ENCODE data around the gene PLCL2.

The PLCL2 gene

GRCh38 chr3:16909802-16910201, 25.0 kb downstream of the PLCL2 start:
- TF ChIP-seq ZFX (IDR thresholded peaks at IDR 0.05; ENCODE audit: borderline replicate concordance) = no peak
- TF ChIP-seq, protein P1, sequence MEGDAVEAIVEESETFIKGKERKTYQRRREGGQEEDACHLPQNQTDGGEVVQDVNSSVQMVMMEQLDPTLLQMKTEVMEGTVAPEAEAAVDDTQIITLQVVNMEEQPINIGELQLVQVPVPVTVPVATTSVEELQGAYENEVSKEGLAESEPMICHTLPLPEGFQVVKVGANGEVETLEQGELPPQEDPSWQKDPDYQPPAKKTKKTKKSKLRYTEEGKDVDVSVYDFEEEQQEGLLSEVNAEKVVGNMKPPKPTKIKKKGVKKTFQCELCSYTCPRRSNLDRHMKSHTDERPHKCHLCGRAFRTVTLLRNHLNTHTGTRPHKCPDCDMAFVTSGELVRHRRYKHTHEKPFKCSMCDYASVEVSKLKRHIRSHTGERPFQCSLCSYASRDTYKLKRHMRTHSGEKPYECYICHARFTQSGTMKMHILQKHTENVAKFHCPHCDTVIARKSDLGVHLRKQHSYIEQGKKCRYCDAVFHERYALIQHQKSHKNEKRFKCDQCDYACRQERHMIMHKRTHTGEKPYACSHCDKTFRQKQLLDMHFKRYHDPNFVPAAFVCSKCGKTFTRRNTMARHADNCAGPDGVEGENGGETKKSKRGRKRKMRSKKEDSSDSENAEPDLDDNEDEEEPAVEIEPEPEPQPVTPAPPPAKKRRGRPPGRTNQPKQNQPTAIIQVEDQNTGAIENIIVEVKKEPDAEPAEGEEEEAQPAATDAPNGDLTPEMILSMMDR (IDR thresholded peaks at IDR 0.05) = no peak
- H3K27ac ChIP-seq = no peak overlapping the region

DNA sequence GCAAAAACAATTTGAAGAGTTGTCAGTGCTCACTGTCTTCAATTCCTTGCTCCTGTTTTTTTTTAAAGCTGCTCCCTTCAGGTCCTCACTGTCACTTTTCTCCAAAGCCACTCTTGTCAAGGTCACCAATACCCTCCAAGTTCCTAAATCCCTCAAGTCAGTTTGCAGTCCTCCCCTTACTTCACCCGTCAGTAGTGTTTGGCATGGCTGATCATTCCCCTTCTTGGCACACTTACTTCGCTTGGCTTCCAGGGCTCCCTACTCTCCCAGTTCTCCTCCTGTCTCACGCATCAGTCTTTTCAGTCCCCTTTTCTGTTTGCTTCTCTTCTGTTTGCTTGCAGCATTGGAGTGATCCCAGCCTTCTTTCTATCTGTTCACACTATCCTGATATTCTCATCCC, 25.5 kb downstream of the PLCL2 start:
- H3K27ac ChIP-seq = no peak overlapping the region
- no peak for TF ChIP-seq ZFX (IDR thresholded peaks at IDR 0.05; ENCODE audit: borderline replicate concordance)
- TF ChIP-seq, protein P1 (IDR thresholded peaks at IDR 0.05) = no peak

DNA sequence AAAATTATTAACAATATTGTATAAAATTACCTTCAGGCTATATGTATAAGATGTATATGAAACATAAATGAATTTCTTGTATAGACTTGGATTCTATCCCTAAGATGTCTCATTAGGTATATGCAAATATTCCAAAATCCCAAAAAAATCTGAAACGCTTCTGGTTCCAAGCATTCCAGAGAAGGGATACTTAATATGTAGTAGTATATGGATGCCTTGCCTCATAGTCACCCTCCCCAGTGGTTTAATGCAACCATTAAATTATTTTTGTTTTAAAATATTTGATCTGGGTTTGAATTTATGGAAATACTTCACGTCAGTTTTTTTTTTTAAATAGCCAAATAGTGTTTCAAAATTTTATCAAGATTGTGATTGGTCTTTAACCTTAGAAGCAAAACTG, 27.2 kb downstream of the PLCL2 start:
- TF ChIP-seq ZFX (IDR thresholded peaks at IDR 0.05; ENCODE audit: borderline replicate concordance) = no peak
- TF ChIP-seq, protein P1 (IDR thresholded peaks at IDR 0.05) = no peak
- H3K27ac ChIP-seq = no peak overlapping the region

DNA sequence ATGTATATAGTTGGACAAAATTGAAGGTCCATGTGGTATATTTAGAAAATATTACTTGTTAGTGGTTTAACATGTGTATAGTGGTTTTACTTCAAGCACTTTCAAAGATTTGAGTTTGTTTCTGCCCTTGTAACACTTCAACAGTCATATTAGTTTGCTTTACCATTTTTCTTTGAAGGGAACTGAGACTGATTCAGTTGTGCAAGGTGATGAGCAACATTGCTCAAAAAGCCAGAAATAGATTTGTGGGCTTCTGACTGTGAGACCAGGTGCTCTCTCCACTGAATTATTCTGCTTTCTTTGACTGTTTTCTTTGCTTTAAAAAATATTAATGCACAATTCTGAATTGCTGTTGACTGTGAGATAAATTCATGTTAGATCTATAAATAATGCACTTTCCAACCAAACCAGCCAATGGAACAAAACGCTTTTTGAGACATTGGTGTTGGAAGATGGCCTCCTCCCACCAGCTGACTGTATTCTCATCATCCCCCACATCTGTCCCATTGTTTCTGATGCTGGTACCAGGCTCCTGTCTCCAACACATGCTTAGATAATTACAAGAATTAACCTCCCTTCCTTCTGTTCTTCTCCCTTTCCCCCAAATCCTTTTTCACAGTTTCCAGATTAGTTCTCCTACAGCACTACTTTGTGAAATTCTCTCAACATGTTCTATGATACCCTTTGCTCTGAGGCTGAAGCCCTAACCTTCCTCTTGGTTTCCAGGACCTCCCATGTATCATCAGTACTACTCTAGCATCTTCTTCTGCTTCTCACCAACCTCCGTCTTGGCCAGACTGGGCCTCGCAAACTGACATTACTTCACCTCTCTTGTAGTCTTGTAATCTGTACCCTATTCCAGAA, 27.9 kb downstream of the PLCL2 start:
- no peak overlapping the region for H3K27ac ChIP-seq
- TF ChIP-seq ZFX (IDR thresholded peaks at IDR 0.05; ENCODE audit: borderline replicate concordance) = no peak
- TF ChIP-seq, protein P1 (IDR thresholded peaks at IDR 0.05) = no peak

DNA sequence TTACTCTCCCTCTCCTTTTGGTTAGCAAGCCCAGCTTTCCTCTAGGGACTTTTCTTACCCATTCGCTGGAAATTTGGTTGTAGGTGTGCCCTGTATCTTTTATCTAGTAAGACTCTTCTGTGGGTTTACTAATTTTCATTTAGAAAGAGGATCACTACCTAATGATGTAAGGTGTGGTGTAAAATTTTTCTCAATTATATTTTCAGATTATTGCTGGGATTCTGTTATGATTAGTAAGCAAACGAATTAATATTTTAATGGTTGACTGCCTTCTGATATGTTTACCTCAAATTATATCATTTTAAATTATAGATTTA, 28.5 kb downstream of the PLCL2 start:
- no peak overlapping the region for H3K27ac ChIP-seq
- TF ChIP-seq, protein P1 (IDR thresholded peaks at IDR 0.05) = no peak
- TF ChIP-seq ZFX (IDR thresholded peaks at IDR 0.05; ENCODE audit: borderline replicate concordance) = no peak

DNA sequence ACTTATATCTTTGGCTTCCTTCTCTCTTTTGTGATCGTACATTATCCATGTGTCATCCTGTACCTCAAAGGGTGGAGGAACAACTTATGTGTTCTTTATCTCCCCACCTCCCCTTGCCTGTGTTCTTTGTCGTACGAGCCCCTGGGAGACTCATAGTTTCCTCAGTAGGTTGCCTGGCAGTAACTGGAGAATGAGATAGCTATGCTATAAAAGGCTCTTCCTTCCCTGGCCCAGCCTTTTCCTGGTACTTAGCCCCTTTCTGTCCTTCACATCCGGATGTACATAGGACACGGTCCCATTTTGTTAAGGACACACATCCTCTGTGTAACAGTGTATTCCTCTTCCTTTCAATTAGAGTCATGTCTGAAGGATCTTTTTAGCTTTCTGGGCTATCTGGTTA, 32.1 kb downstream of the PLCL2 start:
- no peak for TF ChIP-seq ZFX (IDR thresholded peaks at IDR 0.05; ENCODE audit: borderline replicate concordance)
- TF ChIP-seq, protein P1 (IDR thresholded peaks at IDR 0.05) = no peak
- H3K27ac ChIP-seq = no peak overlapping the region

GRCh38 chr3:16917256-16917935, 32.6 kb downstream of the PLCL2 start:
- no peak overlapping the region for H3K27ac ChIP-seq
- TF ChIP-seq, protein P1 (IDR thresholded peaks at IDR 0.05) = no peak
- no peak for TF ChIP-seq ZFX (IDR thresholded peaks at IDR 0.05; ENCODE audit: borderline replicate concordance)
